Measurements from ENCODE around the gene WNT7B. TPM values are rescaled to one million over a fixed set of nuclear protein-coding genes. Genes with fewer than 3 reads are reported as not detected.

The WNT7B gene
- total and polyA plus RNA-seq, 2 of the 8 experiments (the other 6 are each of a cell fraction or from before 2014, with no cell fraction given): 0.14 to 0.24 TPM

DNA sequence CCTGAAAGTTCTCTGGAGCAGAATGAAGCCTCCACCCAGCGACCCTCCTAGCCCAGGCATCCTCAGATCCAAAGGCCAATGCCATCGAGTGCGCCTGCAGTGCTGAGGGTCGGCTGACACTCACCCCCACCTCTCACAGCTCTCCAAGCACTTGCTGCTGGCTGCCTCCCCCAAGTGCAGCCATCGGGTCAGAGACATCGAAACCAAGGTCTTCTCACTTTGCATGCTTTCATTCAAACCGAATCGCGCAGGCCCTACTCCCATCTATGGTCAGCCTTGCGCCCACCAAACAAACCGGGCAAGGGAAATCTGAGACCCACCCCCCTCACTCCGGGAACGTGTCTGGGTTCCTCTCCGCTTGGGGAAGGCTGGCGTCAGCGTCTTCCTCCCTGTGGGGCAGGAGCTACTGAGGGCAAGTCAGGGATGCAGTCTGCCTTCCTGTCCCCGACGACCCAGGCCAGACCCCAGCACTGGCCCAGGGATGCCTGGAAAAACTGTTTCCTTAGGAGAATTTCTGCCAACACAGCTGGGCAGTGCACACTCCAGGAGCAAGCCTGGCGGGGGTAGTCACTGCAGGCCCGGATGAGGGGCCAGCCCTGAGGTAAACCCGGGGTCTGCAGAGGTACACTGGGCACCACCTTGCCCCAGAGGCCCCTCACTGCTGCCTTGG lies 7.0 kb downstream of the WNT7B start:
- WGBS, 2 experiments (ENCODE audit: extremely low coverage in 1 of 2, insufficient coverage in 1 of 2, insufficient read length in 1 of 2, insufficient replicate concordance in 2 of 2, low coverage in 1 of 2, low lambda C conversion rate in 2 of 2, missing lambda C conversion rate in 1 of 2): 47% methylated on average over 20 of the region's 21 CpGs; no CpG with 5 or more reads in 1 of the 2 experiments
- Histone ChIP-seq H3K9ac (replicated peaks in 1 of 4; ENCODE audit: extremely low read depth in 1 of 4, low read depth in 3 of 4, low read length in 3 of 4) (no peak overlapping the region), H4K5ac (ENCODE audit: insufficient read length, low read depth, low read length) (no peak overlapping the region), H3K4ac (replicated peaks; ENCODE audit: insufficient read length, low read depth, low read length) (no peak overlapping the region), H3K14ac (ENCODE audit: insufficient read length) (no peak overlapping the region), H3K36me3 (ENCODE audit: control insufficient read depth in 2 of 4, insufficient read depth in 4 of 4, low read length in 3 of 4) (peaks cover 0 to 16% (median 0%) of the 10 kb centered on the region in 4 experiments; a peak in 3 of 8 replicates), H3K4me1 (replicated peaks in 1 of 4; ENCODE audit: control insufficient read depth in 3 of 4, insufficient read depth in 4 of 4, low read length in 3 of 4) (peaks cover 0 to 56% (median 36%) of the 10 kb centered on the region in 4 experiments; a peak in 6 of 7 replicates), H3K27me3 (replicated peaks in 1 of 4; ENCODE audit: control insufficient read depth in 3 of 4, extremely low read depth in 1 of 4, insufficient read depth in 3 of 4, low read length in 3 of 4) (peaks cover 49 to 88% (median 78%) of the 10 kb centered on the region in 4 experiments), H2BK120ac (replicated peaks; ENCODE audit: low read depth, low read length) (no peak overlapping the region), H3K27ac (ENCODE audit: low read depth, low read length) (no peak overlapping the region), H2AFZ (ENCODE audit: low read length) (no peak overlapping the region), H3K9me3 (ENCODE audit: insufficient read depth in 2 of 2, low read depth in 1 of 2, low read length in 1 of 2) (peaks cover 5 to 14% of the 10 kb centered on the region in 2 experiments; a peak in 3 of 4 replicates), H2BK5ac (ENCODE audit: low read depth, low read length) (0 out of 2 replicates have a peak overlapping the region, but pooled peaks have one; percentile 16), H2BK20ac (ENCODE audit: low read length) (0 out of 2 replicates have a peak overlapping the region, but pooled peaks have one; percentile 48), H3K4me2 (ENCODE audit: insufficient read depth in 1 of 2, low read depth in 2 of 2, low read length in 2 of 2) (peak overlapping the region; percentile 8 to 63; a peak in 2 of 4 replicates), H3K79me2 (ENCODE audit: control insufficient read depth in 1 of 2, insufficient read depth in 2 of 2, low read length in 2 of 2) (no peaks in the 10 kb centered on the region), H3K79me1 (ENCODE audit: low read depth, low read length) (no peaks in the 10 kb centered on the region), H4K91ac (replicated peaks; ENCODE audit: insufficient read length, low read length) (no peak overlapping the region), H2BK12ac (ENCODE audit: low read depth, low read length) (peak overlapping the region; percentile 44; the same call in 1 of the 2 replicates), H2AK5ac (ENCODE audit: low read depth, low read length) (no peak overlapping the region; the same call in 1 of the 2 replicates), H3K23me2 (ENCODE audit: low read depth, low read length) (peaks cover 1% of the 10 kb centered on the region; the same call in 1 of the 2 replicates), H3K56ac (replicated peaks; ENCODE audit: insufficient read length, low read depth, low read length) (no peak overlapping the region), H3K4me3 (ENCODE audit: extremely low read depth in 1 of 4, insufficient read depth in 2 of 4, low read depth in 3 of 4, low read length in 4 of 4) (no peak overlapping the region), H2BK15ac (ENCODE audit: low read length) (peak overlapping the region; percentile 46; the same call in 1 of the 2 replicates), H3K18ac (ENCODE audit: extremely low read depth, low read length) (no peak overlapping the region; the same call in 1 of the 2 replicates), H4K8ac (ENCODE audit: extremely low read depth, insufficient read depth, low read length) (no peak overlapping the region; the same call in 1 of the 2 replicates), H4K20me1 (replicated peaks in 1 of 2; ENCODE audit: control insufficient read depth in 1 of 2, insufficient read depth in 2 of 2, low read length in 2 of 2) (peaks cover 0 to 12% of the 10 kb centered on the region in 2 experiments), H3K23ac (ENCODE audit: insufficient read length) (no peak overlapping the region)
- CTCF ChIA-PET (ENCODE audit: partially characterized antibody): interaction anchor here (0.7 to 3.5 kb wide), 23 partner anchors 11 to 396 kb away, joined by 3 to 25 read pairs (median 4); no protein-coding TSS in a partner anchor
- no peak for FAIRE-seq
- POLR2A ChIA-PET (ENCODE audit: partially characterized antibody): no interaction called here
- no peak for DNase-seq (ENCODE audit: low read depth in 1 of 2, low spot score in 2 of 2)
- TF ChIP-seq, protein P1, sequence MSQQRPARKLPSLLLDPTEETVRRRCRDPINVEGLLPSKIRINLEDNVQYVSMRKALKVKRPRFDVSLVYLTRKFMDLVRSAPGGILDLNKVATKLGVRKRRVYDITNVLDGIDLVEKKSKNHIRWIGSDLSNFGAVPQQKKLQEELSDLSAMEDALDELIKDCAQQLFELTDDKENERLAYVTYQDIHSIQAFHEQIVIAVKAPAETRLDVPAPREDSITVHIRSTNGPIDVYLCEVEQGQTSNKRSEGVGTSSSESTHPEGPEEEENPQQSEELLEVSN (IDR thresholded peaks at IDR 0.05): no peak
- TF ChIP-seq HDAC2 (IDR thresholded peaks at IDR 0.05; ENCODE audit: borderline replicate concordance in 1 of 2, low read depth in 2 of 2, low read length in 2 of 2) (no peak), GTF2F1 (IDR thresholded peaks at IDR 0.05; ENCODE audit: borderline replicate concordance, low read depth, low read length) (no peak), EZH2 (IDR thresholded peaks at IDR 0.05; ENCODE audit: low read depth, low read length, severe bottlenecking) (peak; percentile 5)
